Measurements from ENCODE around the gene FBXW11.
"Not testable (repeated sequence)": the region's sequence is repeated elsewhere in the genome, so short reads cannot be mapped to it uniquely, and the experiment has no call there.

FBXW11 gene

DNA sequence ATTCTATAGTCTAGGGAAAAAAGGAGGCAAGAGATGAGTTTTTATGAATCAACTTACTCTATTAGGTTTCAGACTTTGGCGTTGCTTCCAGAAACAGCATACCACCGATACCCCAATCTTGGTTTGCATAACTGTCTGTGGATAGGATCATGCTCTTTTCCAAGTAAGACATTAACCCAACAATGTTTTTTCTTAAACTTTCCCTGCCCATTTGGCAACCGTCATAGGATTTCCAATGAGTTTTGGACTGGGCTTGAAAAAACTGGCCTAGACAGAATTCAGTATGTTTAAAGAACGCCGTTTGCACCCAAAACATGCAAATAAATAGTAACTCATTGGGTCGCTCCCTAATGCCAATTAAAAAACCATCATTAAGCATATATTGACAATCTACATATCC lies 114.8 kb downstream of the FBXW11 start:
- no peak for TF ChIP-seq GATA1 (IDR thresholded peaks at IDR 0.05; ENCODE audit: low read depth, low read length)
- TF ChIP-seq POLR2A (IDR thresholded peaks at IDR 0.05; ENCODE audit: low read length): no peak
- DNase-seq: no peak

DNA sequence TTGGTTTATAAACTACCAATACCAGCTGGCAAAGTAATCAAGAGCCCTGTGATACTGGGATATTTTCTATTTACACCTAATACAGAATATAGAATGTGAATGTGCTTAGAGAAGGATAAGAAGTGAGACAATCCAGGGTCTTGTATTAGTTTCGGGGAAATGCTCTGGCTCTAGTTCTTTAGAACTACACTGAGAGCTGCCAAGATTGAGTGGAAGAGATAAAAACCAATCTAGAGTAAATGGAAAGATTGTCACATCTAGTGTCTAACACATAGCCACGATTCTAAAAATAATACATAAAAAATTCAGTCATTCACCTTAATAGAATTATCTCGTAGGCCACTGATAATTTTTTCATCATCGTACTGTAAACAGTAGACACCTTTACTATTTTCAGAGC lies 115.3 kb downstream of the FBXW11 start:
- TF ChIP-seq GATA1 (IDR thresholded peaks at IDR 0.05; ENCODE audit: low read depth, low read length) (no peak), POLR2A (IDR thresholded peaks at IDR 0.05; ENCODE audit: low read length) (no peak)
- no peak for DNase-seq

DNA sequence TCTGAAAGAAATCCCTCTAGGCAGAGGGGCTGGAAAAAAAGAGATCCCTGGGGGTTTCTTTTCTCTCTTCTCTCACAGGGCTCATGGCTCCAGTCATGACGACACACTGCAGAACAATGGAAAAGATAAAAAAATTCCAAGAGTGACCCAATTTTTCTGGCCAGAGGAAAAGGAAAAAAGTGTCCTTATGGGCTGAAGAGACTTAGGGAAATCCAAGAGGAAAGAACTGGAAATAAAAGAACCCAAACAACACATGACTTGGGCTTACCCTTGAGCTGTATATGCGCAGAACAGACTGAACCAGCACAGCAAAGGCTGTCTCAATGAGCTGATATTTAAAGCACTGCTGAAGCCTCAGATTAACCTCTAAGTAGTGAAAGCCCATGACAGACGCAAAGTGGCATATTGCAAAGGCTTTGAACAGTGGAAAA lies 118.4 kb downstream of the FBXW11 start:
- TF ChIP-seq POLR2A (IDR thresholded peaks at IDR 0.05; ENCODE audit: low read length): no peak
- no peak for TF ChIP-seq GATA1 (IDR thresholded peaks at IDR 0.05; ENCODE audit: low read depth, low read length)
- DNase-seq: no peak

DNA sequence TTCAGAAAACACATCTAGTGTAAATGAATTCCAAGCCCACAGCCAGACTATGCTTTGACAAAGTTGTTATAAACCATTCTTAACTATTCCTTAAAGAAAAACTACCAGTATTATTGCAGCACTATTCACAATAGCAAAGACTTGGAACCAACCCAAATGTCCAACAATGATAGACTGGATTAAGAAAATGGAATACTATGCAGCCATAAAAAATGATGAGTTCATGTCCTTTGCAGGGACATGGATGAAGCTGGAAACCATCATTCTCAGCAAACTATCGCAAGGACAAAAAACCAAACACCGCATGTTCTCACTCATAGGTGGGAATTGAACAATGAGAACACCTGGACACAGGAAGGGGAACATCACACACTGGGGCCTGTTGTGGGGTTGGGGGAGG lies 120.4 kb downstream of the FBXW11 start:
- not testable (repeated sequence) for DNase-seq

DNA sequence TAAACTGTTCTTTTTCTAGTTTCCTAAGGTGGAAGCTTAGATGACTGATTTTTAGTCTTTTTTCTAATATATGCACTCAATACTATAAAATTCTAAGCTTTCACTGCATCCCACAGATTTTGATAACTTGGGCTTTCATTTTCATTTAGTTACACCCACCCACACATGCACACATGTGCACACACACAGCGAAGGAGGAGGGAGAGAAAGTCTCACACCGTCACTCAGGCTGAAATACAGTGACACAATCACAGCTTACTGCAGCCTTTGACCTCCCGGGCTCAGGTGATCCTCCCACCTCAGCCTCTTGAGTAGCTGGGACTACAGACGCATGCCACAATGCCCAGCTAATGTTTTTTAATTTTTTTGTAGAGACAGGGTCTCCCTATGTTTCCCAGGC lies 124.3 kb downstream of the FBXW11 start:
- no peak for DNase-seq
- no peak for TF ChIP-seq GATA1 (IDR thresholded peaks at IDR 0.05; ENCODE audit: low read depth, low read length)
- no peak for TF ChIP-seq POLR2A (IDR thresholded peaks at IDR 0.05; ENCODE audit: low read length)

DNA sequence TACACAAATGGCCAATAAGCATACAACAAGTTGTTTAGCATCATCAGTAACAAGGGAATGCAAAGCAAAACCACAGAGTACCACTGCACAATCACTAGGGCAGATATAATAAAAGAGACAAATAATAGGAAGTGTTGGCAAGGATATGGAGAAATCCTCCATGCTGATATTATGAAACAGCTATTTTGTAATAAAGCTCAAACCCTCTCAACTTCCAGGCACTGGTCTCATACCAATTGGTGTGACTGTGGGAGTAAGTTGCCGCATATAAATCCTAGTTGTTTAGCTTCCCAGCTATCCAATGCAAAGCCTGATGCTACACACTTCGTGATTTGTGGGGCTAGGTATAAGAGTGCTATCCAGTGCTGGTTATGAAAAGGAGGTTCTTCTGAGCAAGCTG lies 132.2 kb downstream of the FBXW11 start:
- DNase-seq: no peak
- TF ChIP-seq POLR2A (IDR thresholded peaks at IDR 0.05; ENCODE audit: low read length): no peak
- TF ChIP-seq GATA1 (IDR thresholded peaks at IDR 0.05; ENCODE audit: low read depth, low read length): no peak

DNA sequence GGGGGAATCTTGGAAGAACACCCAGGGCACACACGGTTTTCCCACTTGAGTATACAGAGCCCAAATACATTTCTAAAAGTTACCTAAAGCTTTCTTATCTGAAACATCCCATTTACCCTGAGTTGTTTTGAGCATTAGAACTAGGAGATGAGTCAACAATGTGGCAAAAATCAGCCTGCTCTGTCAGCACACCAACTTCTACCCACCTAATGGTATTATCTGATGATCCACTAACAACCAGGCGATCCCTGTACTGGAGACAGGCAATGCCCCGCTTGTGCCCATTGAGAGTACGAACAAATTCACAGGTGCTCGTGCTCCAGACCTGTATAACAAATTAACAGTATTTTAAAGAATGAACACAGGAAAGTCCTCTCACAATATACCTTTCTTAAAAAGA lies 133.8 kb downstream of the FBXW11 start:
- TF ChIP-seq GATA1 (IDR thresholded peaks at IDR 0.05; ENCODE audit: low read depth, low read length): no peak
- no peak for TF ChIP-seq POLR2A (IDR thresholded peaks at IDR 0.05; ENCODE audit: low read length)
- no peak for DNase-seq

DNA sequence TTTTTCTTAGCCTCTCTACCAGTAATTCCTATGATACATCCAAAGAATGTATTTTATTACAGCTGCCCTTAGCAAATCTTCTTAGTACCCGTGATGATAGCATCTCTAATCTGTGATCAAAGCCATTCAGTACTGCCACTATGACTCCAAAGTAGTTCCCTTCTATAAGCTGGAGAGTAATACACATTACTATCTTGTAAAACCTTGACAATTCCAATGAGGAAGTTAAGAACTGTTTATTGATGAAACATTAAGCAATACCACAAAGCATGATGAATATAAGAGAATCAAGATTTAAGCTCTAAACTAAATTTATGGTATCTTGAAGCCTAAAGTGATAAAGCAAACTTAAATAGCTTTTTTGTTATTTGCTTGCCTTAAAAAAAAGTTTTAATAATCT lies 134.7 kb downstream of the FBXW11 start:
- no peak for TF ChIP-seq POLR2A (IDR thresholded peaks at IDR 0.05; ENCODE audit: low read length)
- no peak for TF ChIP-seq GATA1 (IDR thresholded peaks at IDR 0.05; ENCODE audit: low read depth, low read length)
- DNase-seq: no peak

DNA sequence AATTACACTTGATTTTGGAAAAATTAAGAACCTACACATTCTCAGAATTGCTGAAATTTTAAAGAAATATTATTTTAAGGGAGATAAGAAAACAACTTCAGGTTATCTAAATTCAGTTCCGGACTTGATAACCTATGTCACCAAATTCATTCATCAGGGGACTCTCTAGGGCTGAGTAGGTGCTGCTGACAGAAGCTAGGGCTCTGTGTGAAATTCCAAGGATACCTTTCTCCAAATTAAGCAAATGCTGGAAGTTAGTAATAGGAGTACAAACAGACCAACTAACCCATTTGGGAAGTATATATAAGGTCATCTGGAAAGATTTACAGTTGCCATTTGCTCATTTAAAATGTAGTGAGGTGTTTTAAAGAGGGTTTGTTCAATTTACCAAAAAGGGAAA lies 136.5 kb downstream of the FBXW11 start:
- TF ChIP-seq GATA1 (IDR thresholded peaks at IDR 0.05; ENCODE audit: low read depth, low read length) (no peak), POLR2A (IDR thresholded peaks at IDR 0.05; ENCODE audit: low read length) (no peak)
- no peak for DNase-seq

DNA sequence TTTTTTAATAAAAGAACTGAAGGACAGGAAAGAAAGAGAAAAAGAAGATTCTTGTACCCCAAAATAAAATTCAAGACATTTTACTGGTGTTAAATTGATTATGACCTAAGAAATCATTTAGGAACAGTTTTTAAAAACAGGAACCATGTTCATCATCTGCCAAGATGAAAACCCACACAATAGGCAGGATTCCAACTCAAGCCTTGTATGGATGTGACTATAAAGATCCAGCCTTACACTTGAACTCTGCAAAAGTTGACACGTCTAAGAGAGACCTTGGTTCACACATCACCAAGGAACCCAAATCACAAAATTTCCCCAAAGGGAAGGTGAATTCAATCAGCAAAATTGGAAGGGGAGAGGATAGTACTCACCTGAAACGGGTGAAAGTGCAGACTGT lies 138.2 kb downstream of the FBXW11 start:
- TF ChIP-seq POLR2A (IDR thresholded peaks at IDR 0.05; ENCODE audit: low read length): no peak
- no peak for TF ChIP-seq GATA1 (IDR thresholded peaks at IDR 0.05; ENCODE audit: low read depth, low read length)
- DNase-seq: no peak

DNA sequence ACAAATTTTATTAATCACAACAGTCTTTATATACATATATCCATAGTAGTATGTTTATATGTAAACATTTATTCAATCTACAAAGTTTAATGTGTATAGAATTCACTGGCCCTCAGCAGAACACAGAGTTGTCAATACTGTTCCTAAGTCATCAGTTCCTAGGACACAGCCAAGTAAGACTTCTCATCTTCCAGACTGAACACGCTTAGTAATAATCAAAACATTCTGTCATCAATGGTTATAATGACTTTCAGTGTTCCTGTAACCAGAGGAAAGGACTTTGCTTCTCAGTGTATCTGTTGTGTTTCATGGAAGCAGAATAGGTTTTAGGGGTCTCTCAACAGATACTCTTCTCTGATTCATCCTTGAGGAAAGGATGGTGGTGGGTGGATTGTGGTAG lies 138.7 kb downstream of the FBXW11 start:
- TF ChIP-seq POLR2A (IDR thresholded peaks at IDR 0.05; ENCODE audit: low read length) (no peak), GATA1 (IDR thresholded peaks at IDR 0.05; ENCODE audit: low read depth, low read length) (no peak)
- DNase-seq: no peak

DNA sequence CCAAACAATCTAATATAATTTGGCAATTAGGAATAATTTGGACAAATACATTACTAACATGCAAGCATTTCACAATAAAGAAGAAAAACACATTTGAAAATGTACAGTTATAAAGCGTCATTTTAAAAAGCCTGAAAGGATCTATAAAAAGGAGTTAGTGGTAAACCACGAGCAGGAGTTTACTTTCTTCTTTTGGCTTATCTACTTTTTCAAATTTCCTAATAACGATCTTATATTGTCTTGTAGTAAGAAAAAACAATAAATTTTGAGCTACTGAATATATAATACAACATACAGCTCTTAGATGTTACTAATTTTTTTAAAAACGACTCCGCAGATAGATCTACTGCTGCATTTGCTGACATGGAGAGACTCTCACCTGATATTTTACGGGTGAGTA lies 141.0 kb downstream of the FBXW11 start:
- TF ChIP-seq GATA1 (IDR thresholded peaks at IDR 0.05; ENCODE audit: low read depth, low read length) (no peak), POLR2A (IDR thresholded peaks at IDR 0.05; ENCODE audit: low read length) (no peak)
- no peak for DNase-seq

DNA sequence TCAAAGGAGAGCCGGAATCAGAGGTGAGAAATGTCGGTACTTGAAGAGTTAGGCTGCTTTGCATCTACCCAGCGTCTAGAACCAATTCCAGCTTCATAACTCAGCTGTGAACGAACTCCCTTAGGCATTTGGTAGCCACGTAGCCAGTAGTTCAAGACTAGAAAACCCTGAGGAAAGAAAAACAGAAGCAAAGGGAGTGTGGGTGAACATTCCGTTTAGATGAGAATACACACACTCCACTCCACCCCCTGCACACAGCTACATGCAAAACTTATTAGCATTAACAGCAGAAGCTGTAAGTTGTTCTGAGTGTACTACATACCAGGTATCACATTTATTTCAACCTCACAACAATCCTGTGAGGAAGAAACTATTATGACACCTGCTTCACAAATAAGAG lies 142.5 kb downstream of the FBXW11 start:
- TF ChIP-seq POLR2A (IDR thresholded peaks at IDR 0.05; ENCODE audit: low read length) (no peak), GATA1 (IDR thresholded peaks at IDR 0.05; ENCODE audit: low read depth, low read length) (no peak)
- no peak for DNase-seq

DNA sequence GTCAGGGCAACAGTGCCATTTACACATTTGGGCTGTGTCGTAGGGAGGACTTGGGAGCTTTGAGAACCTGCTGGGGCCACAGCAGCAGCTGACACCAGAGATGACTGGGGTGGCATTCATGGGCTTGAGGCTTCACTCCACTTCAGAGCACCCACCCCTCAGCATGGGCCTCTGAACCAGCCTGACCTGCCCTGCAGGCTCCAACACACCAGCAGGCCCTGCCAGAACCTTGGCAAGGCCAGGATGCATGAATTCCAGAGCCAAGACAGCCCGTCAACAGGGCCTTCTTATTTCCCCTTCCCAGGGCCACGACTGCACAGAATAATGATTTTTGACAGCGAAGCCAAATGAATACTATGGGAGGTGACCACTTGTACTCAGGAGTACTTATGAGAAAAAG lies 143.8 kb downstream of the FBXW11 start:
- DNase-seq: no peak
- no peak for TF ChIP-seq POLR2A (IDR thresholded peaks at IDR 0.05; ENCODE audit: low read length)
- no peak for TF ChIP-seq GATA1 (IDR thresholded peaks at IDR 0.05; ENCODE audit: low read depth, low read length)

DNA sequence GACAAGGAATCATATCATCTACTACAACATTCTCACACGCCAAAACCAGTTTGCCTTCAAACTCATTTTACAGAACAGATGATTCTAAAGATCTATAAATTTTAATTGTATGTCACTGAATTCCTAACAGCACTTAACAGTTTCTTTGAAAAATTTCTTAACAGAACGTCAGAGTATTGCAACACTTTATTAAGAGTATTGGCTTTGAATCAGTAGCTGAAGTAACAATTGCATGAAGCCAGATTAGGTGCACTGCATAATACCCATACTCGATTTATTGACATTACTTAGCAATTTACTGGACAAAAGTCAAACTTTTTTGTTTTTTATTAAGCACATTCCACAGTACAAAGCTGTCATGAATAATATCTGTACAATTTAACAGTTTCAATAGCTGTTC lies 145.1 kb downstream of the FBXW11 start:
- DNase-seq: no peak
- TF ChIP-seq GATA1 (IDR thresholded peaks at IDR 0.05; ENCODE audit: low read depth, low read length): no peak

DNA sequence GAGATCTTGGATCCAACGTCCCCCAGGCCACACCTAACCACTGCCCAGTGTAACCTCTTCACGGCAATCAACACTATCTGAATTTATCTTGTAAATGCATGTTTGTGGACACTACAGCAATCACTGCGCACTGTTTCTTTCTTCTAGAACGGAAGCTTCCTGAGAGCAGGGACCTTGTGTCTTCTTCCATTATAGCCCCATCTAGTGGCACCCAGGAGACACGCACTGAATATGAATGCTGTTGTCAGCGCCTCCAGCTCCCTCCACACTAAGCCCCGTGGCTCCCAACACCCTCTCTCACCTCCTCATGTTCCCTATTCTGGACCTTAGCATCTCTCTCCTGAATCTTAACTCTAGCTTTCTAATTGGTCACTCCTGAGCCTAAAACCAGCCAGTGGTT lies 148.1 kb downstream of the FBXW11 start:
- TF ChIP-seq GATA1 (IDR thresholded peaks at IDR 0.05; ENCODE audit: low read depth, low read length) (no peak), POLR2A (IDR thresholded peaks at IDR 0.05; ENCODE audit: low read length) (no peak)
- DNase-seq: peak; percentile 21 to 44

All from erythroblast (primary cell).